DMS153 treated with DMSO at 0.1 percent for 48 hours (cell line): ENCODE data around the gene CCDC152.
"Not testable (repeated sequence)": the region's sequence is repeated elsewhere in the genome, so short reads cannot be mapped to it uniquely, and the experiment has no call there.

Experiments used
- DNase-seq: peaks from one replicate; lab custom pipeline; 2025; ENCODE audit not compliant: unreplicated experiment; lab: John Stamatoyannopoulos, UW

CCDC152 gene

GRCh38 chr5:42844408-42844807 lies 87.8 kb downstream of the CCDC152 start:
- DNase-seq: not testable (repeated sequence)

GRCh38 chr5:42848545-42848944 lies 91.9 kb downstream of the CCDC152 start:
- no peak for DNase-seq

- DNase-seq: no peak
Measured at GRCh38 chr5:42851481-42851880, 94.9 kb downstream of the CCDC152 start.
